Esophagus squamous epithelium (tissue), 5 donors: ENCODE results near the gene TMEM80. TPM values are rescaled to one million over a fixed set of nuclear protein-coding genes. Genes with fewer than 3 reads are reported as not detected.
"Not testable (repeated sequence)": the region's sequence is repeated elsewhere in the genome, so short reads cannot be mapped to it uniquely, and the experiment has no call there.

ENCODE experiments used
- DNase-seq: peaks from one replicate; lab custom pipeline; 2025; lab: John Stamatoyannopoulos, UW
- H3K27ac ChIP-seq, 4 donors: fragments of 200-600 bp; sonication (generic); one replicate each; pipeline ENCODE4 v1.5.1; 2016 to 2019; ENCODE audit warnings: mild to moderate bottlenecking in 1 of 4
- H3K27me3 ChIP-seq, 4 donors: fragments of 200-600 bp; sonication (generic); 1 replicate in 3 of 4; 2 replicates in 1 of 4; pipeline versions ENCODE4 v1.5.1 to v1.6.0; 2017 to 2021; ENCODE audit warnings: antibody characterized with exemption in 1 of 4
- H3K36me3 ChIP-seq, 3 donors: fragments of 200-600 bp; sonication (generic); one replicate each; pipeline ENCODE4 v1.5.1; 2016 to 2019
- H3K4me1 ChIP-seq, 3 donors: fragments of 200-600 bp; sonication (generic); one replicate each; pipeline ENCODE4 v1.5.1; 2017 to 2019
- H3K4me3 ChIP-seq, 4 donors: fragments of 200-600 bp; sonication (generic); 1 replicate in 3 of 4; 2 replicates in 1 of 4; pipeline ENCODE4 v1.5.1; 2016 to 2019; ENCODE audit warnings: mild to moderate bottlenecking in 2 of 4, moderate library complexity in 1 of 4
- H3K9me3 ChIP-seq, 3 donors: fragments of 200-600 bp; sonication (generic); one replicate each; pipeline ENCODE4 v1.5.1; 2016 to 2019
- CTCF ChIP-seq, 6 experiments: fragments of 450-650 bp in 4 of 6; fragments of 200-600 bp in 2 of 6; sonication (generic) in 2 of 6; IDR thresholded peaks; one replicate each; pipeline ENCODE4 v1.5.1; 2016 to 2019; ENCODE audit warnings: antibody characterized with exemption in 6 of 6, mild to moderate bottlenecking in 4 of 6, moderate library complexity in 4 of 6
- POLR2A ChIP-seq, 4 donors: fragments of 450-650 bp; IDR thresholded peaks; one replicate each; pipeline ENCODE4 v1.6.1; 2017; ENCODE audit warnings: antibody characterized with exemption in 4 of 4, mild to moderate bottlenecking in 4 of 4, moderate library complexity in 3 of 4
- WGBS, 2 donors: methylation state at CpG; one replicate each; pipeline ENCODE4 v1.1.5; 2018; 5-methylcytosine and 5-hydroxymethylcytosine counted together
- intact Hi-C: fragments of 100-400 bp; cut with DNase I; formaldehyde crosslinking; loops from one replicate; pipeline ENCODE4 v1.15.0; 2022
- total RNA-seq, 4 donors: library from RNA; depleted of rRNA; stranded (reverse); fragments of >200 nt; gene quantifications; one replicate each; pipeline ENCODE4 v1.1.0, GENCODE V29; 2016
- donor health status: DM: yes; HTN: yes; CAD: no.

The TMEM80 gene
- total RNA-seq, 4 donors from 2014 or later, result 16.1 to 55.3 (median 18.1) TPM

GRCh38 chr11:733072-733471, 37.5 kb downstream of the TMEM80 start:
- WGBS, 2 donors, result 74 to 81% methylated on average over 17 to 20 of the region's 20 CpGs
- TF ChIP-seq CTCF (IDR thresholded peaks at IDR 0.05), result no peak
- TF ChIP-seq POLR2A (IDR thresholded peaks at IDR 0.05), result no peak
- no peak overlapping the region for H3K27ac ChIP-seq
- intact Hi-C loops, result no loop called here
- H3K4me3 ChIP-seq, result no peak overlapping the region
- peaks cover 0 to 19% (median 0%) of the 10 kb centered on the region in 4 donors for H3K27me3 ChIP-seq
- peaks cover 7 to 31% (median 25%) of the 10 kb centered on the region in 3 donors for H3K4me1 ChIP-seq
- no peak for DNase-seq
- H3K9me3 ChIP-seq, result no peaks in the 10 kb centered on the region
- H3K36me3 ChIP-seq, result no peaks in the 10 kb centered on the region

GRCh38 chr11:734541-734940, 38.9 kb downstream of the TMEM80 start:
- H3K9me3 ChIP-seq, H3K36me3 ChIP-seq, H3K4me3 ChIP-seq, DNase-seq, H3K27ac ChIP-seq, intact Hi-C loops, H3K27me3 ChIP-seq: not testable (repeated sequence)
- 66 to 91% methylated on average over 5 to 19 of the region's 26 CpGs for WGBS, 2 donors
- peaks cover 0 to 25% (median 10%) of the 10 kb centered on the region in 3 donors for H3K4me1 ChIP-seq

- Histone ChIP-seq H3K27ac (peak overlapping the region in 3 of 4 donors; percentile 70 to 78 (median 74)), H3K27me3 (no peaks in the 10 kb centered on the region), H3K4me1 (peaks cover 0 to 31% (median 9%) of the 10 kb centered on the region in 3 donors), H3K36me3 (no peaks in the 10 kb centered on the region), H3K9me3 (no peaks in the 10 kb centered on the region), H3K4me3 (peak overlapping the region in 1 of 4 donors; percentile 7)
- TF ChIP-seq POLR2A (IDR thresholded peaks at IDR 0.05) (no peak), CTCF (IDR thresholded peaks at IDR 0.05) (no peak)
- 32 to 43% methylated on average over 10 of the region's 11 CpGs for WGBS, 2 donors
- DNase-seq, result no peak
- intact Hi-C loops, result no loop called here
Measured at GRCh38 chr11:737366-737765, 41.8 kb downstream of the TMEM80 start.

GRCh38 chr11:737899-738298, 42.3 kb downstream of the TMEM80 start:
- H3K9me3 ChIP-seq, H3K27me3 ChIP-seq, DNase-seq, H3K36me3 ChIP-seq, intact Hi-C loops: not testable (repeated sequence)
- peak overlapping the region in 1 of 4 donors; percentile 7 for H3K4me3 ChIP-seq
- H3K27ac ChIP-seq, result peak overlapping the region in 3 of 4 donors; percentile 70 to 78 (median 74)
- H3K4me1 ChIP-seq, result peaks cover 0 to 35% (median 9%) of the 10 kb centered on the region in 3 donors
- 11 to 34% methylated on average over 9 to 10 of the region's 10 CpGs for WGBS, 2 donors

- no peaks in the 10 kb centered on the region for H3K27me3 ChIP-seq
- peaks cover 0 to 48% (median 14%) of the 10 kb centered on the region in 3 donors for H3K4me1 ChIP-seq
- no peaks in the 10 kb centered on the region for H3K9me3 ChIP-seq
- intact Hi-C loops, result no loop called here
- 65 to 87% methylated on average over 3 of the region's 3 CpGs for WGBS, 2 donors
- no peak for TF ChIP-seq POLR2A (IDR thresholded peaks at IDR 0.05)
- no peak for TF ChIP-seq CTCF (IDR thresholded peaks at IDR 0.05)
- H3K36me3 ChIP-seq, result no peaks in the 10 kb centered on the region
- peak overlapping the region in 2 of 4 donors; percentile 22 to 61 for H3K27ac ChIP-seq
- no peak for DNase-seq
- no peak overlapping the region for H3K4me3 ChIP-seq
Measured at GRCh38 chr11:742156-742546, 46.5 kb downstream of the TMEM80 start.

GRCh38 chr11:742571-743201, 47.1 kb downstream of the TMEM80 start:
- Histone ChIP-seq H3K36me3 (no peaks in the 10 kb centered on the region), H3K9me3 (no peaks in the 10 kb centered on the region), H3K4me1 (peaks cover 0 to 42% (median 9%) of the 10 kb centered on the region in 3 donors), H3K4me3 (no peak overlapping the region), H3K27ac (peak overlapping the region in 1 of 4 donors; percentile 61), H3K27me3 (no peaks in the 10 kb centered on the region)
- TF ChIP-seq CTCF (IDR thresholded peaks at IDR 0.05) (no peak), POLR2A (IDR thresholded peaks at IDR 0.05) (no peak)
- WGBS, 2 donors, result 84 to 93% methylated on average over 3 to 4 of the region's 4 CpGs
- no peak for DNase-seq
- intact Hi-C loops, result no loop called here
